ENCODE data around the gene CROCC2.

Gene CROCC2

DNA sequence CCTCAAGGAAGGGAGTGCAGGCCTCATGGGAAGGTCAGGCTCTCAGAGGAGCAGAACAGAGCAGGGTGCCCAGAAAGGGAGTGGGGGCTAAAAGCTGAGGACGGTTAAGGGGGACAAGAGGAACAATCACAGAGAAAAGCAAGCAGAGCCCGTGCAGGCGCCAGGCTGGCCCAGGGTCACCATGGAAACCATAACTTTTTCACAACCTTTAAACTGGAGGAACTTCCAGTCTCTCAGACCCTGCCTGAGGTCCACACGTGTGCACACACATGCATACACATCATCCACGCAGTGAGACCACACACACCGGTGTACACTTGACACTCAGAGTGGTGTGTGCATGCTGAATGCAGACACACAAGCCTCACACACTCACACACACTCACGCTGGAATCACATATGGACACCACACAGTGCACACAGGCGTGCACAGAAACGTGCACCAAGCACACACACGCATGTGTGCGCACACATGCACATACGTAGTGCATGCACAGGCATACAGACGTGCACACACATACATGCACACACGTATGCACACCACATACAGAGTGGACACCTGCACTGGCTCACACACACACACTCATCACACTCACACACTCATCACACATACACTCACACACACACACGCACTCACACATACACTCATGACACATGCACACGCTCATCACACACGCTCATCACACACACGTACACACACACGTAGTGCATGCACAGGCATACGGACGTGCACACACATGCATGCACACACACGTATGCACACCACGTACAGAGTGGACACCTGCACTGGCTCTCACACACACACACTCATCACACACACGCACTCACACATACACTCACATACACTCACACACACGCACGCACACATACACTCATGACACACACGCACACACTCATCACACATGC lies 55.1 kb downstream of the CROCC2 start:
- H3K36me3 ChIP-seq (ENCODE audit: control insufficient read depth, low read depth, low read length), result no peaks in the 10 kb centered on the region
- H3K4me3 ChIP-seq (ENCODE audit: low read length), result no peak overlapping the region
- peaks cover 5% of the 10 kb centered on the region for H3K4me1 ChIP-seq (ENCODE audit: control insufficient read depth, low read depth, low read length)
- H3K9me3 ChIP-seq (ENCODE audit: control insufficient read depth, low read depth, low read length), result no peaks in the 10 kb centered on the region
- H3K9ac ChIP-seq (ENCODE audit: low read length), result no peak overlapping the region
- no peak overlapping the region for H3K27ac ChIP-seq (ENCODE audit: low read length)
- no peaks in the 10 kb centered on the region for H3K27me3 ChIP-seq (ENCODE audit: control insufficient read depth, insufficient read depth, low read length)

GRCh38 chr2:240961910-240962299 lies 55.8 kb downstream of the CROCC2 start:
- Histone ChIP-seq H3K27ac (ENCODE audit: low read length) (no peak overlapping the region), H3K4me1 (ENCODE audit: control insufficient read depth, low read depth, low read length) (peaks cover 5% of the 10 kb centered on the region), H3K9ac (ENCODE audit: low read length) (no peak overlapping the region), H3K27me3 (ENCODE audit: control insufficient read depth, insufficient read depth, low read length) (no peaks in the 10 kb centered on the region), H3K4me3 (ENCODE audit: low read length) (no peak overlapping the region), H3K9me3 (ENCODE audit: control insufficient read depth, low read depth, low read length) (no peaks in the 10 kb centered on the region), H3K36me3 (ENCODE audit: control insufficient read depth, low read depth, low read length) (no peaks in the 10 kb centered on the region)

- Histone ChIP-seq H3K27ac (ENCODE audit: low read length) (no peak overlapping the region), H3K27me3 (ENCODE audit: control insufficient read depth, insufficient read depth, low read length) (no peaks in the 10 kb centered on the region), H3K9ac (ENCODE audit: low read length) (no peak overlapping the region)
Measured at GRCh38 chr2:240962300-240963064, 56.3 kb downstream of the CROCC2 start.

GRCh38 chr2:240963065-240963867 lies 57.1 kb downstream of the CROCC2 start:
- H3K27ac ChIP-seq (ENCODE audit: low read length), result no peak overlapping the region
- H3K27me3 ChIP-seq (ENCODE audit: control insufficient read depth, insufficient read depth, low read length), result no peaks in the 10 kb centered on the region
- no peak overlapping the region for H3K9ac ChIP-seq (ENCODE audit: low read length)
- no peaks in the 10 kb centered on the region for H3K36me3 ChIP-seq (ENCODE audit: control insufficient read depth, low read depth, low read length)
- no peak overlapping the region for H3K4me3 ChIP-seq (ENCODE audit: low read length)
- peaks cover 5% of the 10 kb centered on the region for H3K4me1 ChIP-seq (ENCODE audit: control insufficient read depth, low read depth, low read length)
- H3K9me3 ChIP-seq (ENCODE audit: control insufficient read depth, low read depth, low read length), result no peaks in the 10 kb centered on the region

More at GRCh38 chr2:240962300-240963064, 56.3 kb downstream of the CROCC2 start:
- Histone ChIP-seq H3K4me1 (ENCODE audit: control insufficient read depth, low read depth, low read length) (peaks cover 5% of the 10 kb centered on the region), H3K9me3 (ENCODE audit: control insufficient read depth, low read depth, low read length) (no peaks in the 10 kb centered on the region), H3K36me3 (ENCODE audit: control insufficient read depth, low read depth, low read length) (no peaks in the 10 kb centered on the region), H3K4me3 (ENCODE audit: low read length) (no peak overlapping the region)

- Histone ChIP-seq H3K36me3 (ENCODE audit: control insufficient read depth, low read depth, low read length) (no peaks in the 10 kb centered on the region), H3K9ac (ENCODE audit: low read length) (no peak overlapping the region), H3K27me3 (ENCODE audit: control insufficient read depth, insufficient read depth, low read length) (no peaks in the 10 kb centered on the region), H3K4me1 (ENCODE audit: control insufficient read depth, low read depth, low read length) (peaks cover 5% of the 10 kb centered on the region), H3K4me3 (ENCODE audit: low read length) (no peak overlapping the region), H3K9me3 (ENCODE audit: control insufficient read depth, low read depth, low read length) (no peaks in the 10 kb centered on the region), H3K27ac (ENCODE audit: low read length) (no peak overlapping the region)
Measured at GRCh38 chr2:240963868-240964703, 58.0 kb downstream of the CROCC2 start.

GRCh38 chr2:240964704-240965295 lies 58.7 kb downstream of the CROCC2 start:
- peaks cover 5% of the 10 kb centered on the region for H3K4me1 ChIP-seq (ENCODE audit: control insufficient read depth, low read depth, low read length)
- H3K4me3 ChIP-seq (ENCODE audit: low read length), result no peak overlapping the region
- H3K9me3 ChIP-seq (ENCODE audit: control insufficient read depth, low read depth, low read length), result no peaks in the 10 kb centered on the region

GRCh38 chr2:240965296-240965904 lies 59.3 kb downstream of the CROCC2 start:
- no peaks in the 10 kb centered on the region for H3K36me3 ChIP-seq (ENCODE audit: control insufficient read depth, low read depth, low read length)
- no peak overlapping the region for H3K9ac ChIP-seq (ENCODE audit: low read length)

More at GRCh38 chr2:240964704-240965295, 58.7 kb downstream of the CROCC2 start:
- no peak overlapping the region for H3K9ac ChIP-seq (ENCODE audit: low read length)
- no peak overlapping the region for H3K27ac ChIP-seq (ENCODE audit: low read length)
- no peaks in the 10 kb centered on the region for H3K36me3 ChIP-seq (ENCODE audit: control insufficient read depth, low read depth, low read length)
- no peaks in the 10 kb centered on the region for H3K27me3 ChIP-seq (ENCODE audit: control insufficient read depth, insufficient read depth, low read length)

GRCh38 chr2:240965905-240966456 lies 59.8 kb downstream of the CROCC2 start:
- Histone ChIP-seq H3K27me3 (ENCODE audit: control insufficient read depth, insufficient read depth, low read length) (no peaks in the 10 kb centered on the region), H3K27ac (ENCODE audit: low read length) (no peak overlapping the region), H3K36me3 (ENCODE audit: control insufficient read depth, low read depth, low read length) (no peaks in the 10 kb centered on the region), H3K4me3 (ENCODE audit: low read length) (no peak overlapping the region), H3K4me1 (ENCODE audit: control insufficient read depth, low read depth, low read length) (peaks cover 5% of the 10 kb centered on the region), H3K9me3 (ENCODE audit: control insufficient read depth, low read depth, low read length) (no peaks in the 10 kb centered on the region), H3K9ac (ENCODE audit: low read length) (no peak overlapping the region)

More at GRCh38 chr2:240965296-240965904, 59.3 kb downstream of the CROCC2 start:
- H3K4me1 ChIP-seq (ENCODE audit: control insufficient read depth, low read depth, low read length), result peaks cover 5% of the 10 kb centered on the region
- H3K9me3 ChIP-seq (ENCODE audit: control insufficient read depth, low read depth, low read length), result no peaks in the 10 kb centered on the region
- no peak overlapping the region for H3K27ac ChIP-seq (ENCODE audit: low read length)
- no peak overlapping the region for H3K4me3 ChIP-seq (ENCODE audit: low read length)
- H3K27me3 ChIP-seq (ENCODE audit: control insufficient read depth, insufficient read depth, low read length), result no peaks in the 10 kb centered on the region

GRCh38 chr2:240966457-240966905 lies 60.3 kb downstream of the CROCC2 start:
- Histone ChIP-seq H3K4me1 (ENCODE audit: control insufficient read depth, low read depth, low read length) (peaks cover 5% of the 10 kb centered on the region), H3K4me3 (ENCODE audit: low read length) (no peak overlapping the region), H3K9ac (ENCODE audit: low read length) (no peak overlapping the region), H3K36me3 (ENCODE audit: control insufficient read depth, low read depth, low read length) (no peaks in the 10 kb centered on the region), H3K9me3 (ENCODE audit: control insufficient read depth, low read depth, low read length) (no peaks in the 10 kb centered on the region), H3K27ac (ENCODE audit: low read length) (no peak overlapping the region), H3K27me3 (ENCODE audit: control insufficient read depth, insufficient read depth, low read length) (no peaks in the 10 kb centered on the region)

Measured in iPS-18a (cell line).